Erythroblast (primary cell): ENCODE results near the gene PDS5B.
"Not testable (repeated sequence)": the region's sequence is repeated elsewhere in the genome, so short reads cannot be mapped to it uniquely, and the experiment has no call there.

Experiments
- GATA1 ChIP-seq: IDR thresholded peaks from 2 replicates; pipeline ENCODE4 v1.6.1; 2011; ENCODE audit warnings: low read depth, mild to moderate bottlenecking, control low read depth, low read length, moderate library complexity
- POLR2A ChIP-seq: IDR thresholded peaks from 2 replicates; pipeline ENCODE4 v1.6.1; 2011; ENCODE audit warnings: mild to moderate bottlenecking, low read length

- not testable (repeated sequence) for TF ChIP-seq POLR2A, GATA1
Measured at GRCh38 chr13:32721131-32722034, 135.1 kb downstream of the PDS5B start.
